Hepatocyte (in vitro differentiated cells): ENCODE measurements around the gene RBP4. TPM values are rescaled to one million over a fixed set of nuclear protein-coding genes. Genes with fewer than 3 reads are reported as not detected.

Experiments
- DNase-seq: peaks from one replicate; pipeline ENCODE4 v3.0.0-alpha.2; 2016; ENCODE audit warnings: low spot score
- H2AFZ ChIP-seq: fragments of 200-600 bp; sonication (generic); 2 replicates; pipeline ENCODE4 v1.6.0; 2016; ENCODE audit warnings: antibody characterized with exemption, mild to moderate bottlenecking
- H3K27ac ChIP-seq: fragments of 200-600 bp; sonication (generic); 2 replicates; pipeline ENCODE4 v1.5.1; 2016; ENCODE audit warnings: mild to moderate bottlenecking
- H3K27me3 ChIP-seq: fragments of 200-600 bp; sonication (generic); 2 replicates; pipeline ENCODE4 v1.6.1; 2016
- H3K36me3 ChIP-seq: fragments of 200-600 bp; sonication (generic); replicated peaks from 2 replicates; pipeline ENCODE4 v1.5.1; 2016; ENCODE audit warnings: low read depth; ENCODE audit not compliant: insufficient read depth
- H3K4me1 ChIP-seq: fragments of 200-600 bp; sonication (generic); 2 replicates; pipeline ENCODE4 v1.5.1; 2016; ENCODE audit warnings: mild to moderate bottlenecking, moderate library complexity; ENCODE audit not compliant: insufficient read depth
- H3K4me2 ChIP-seq: fragments of 200-600 bp; sonication (generic); 2 replicates; pipeline ENCODE4 v1.6.0; 2016
- H3K4me3 ChIP-seq: fragments of 200-600 bp; sonication (generic); 2 replicates; pipeline ENCODE4 v1.5.1; 2016; ENCODE audit warnings: mild to moderate bottlenecking
- H3K79me2 ChIP-seq: fragments of 200-600 bp; sonication (generic); 2 replicates; pipeline ENCODE4 v1.6.0; 2017; ENCODE audit warnings: mild to moderate bottlenecking
- H3K9me2 ChIP-seq: fragments of 200-600 bp; sonication (generic); replicated peaks from 2 replicates; pipeline ENCODE4 v1.6.0; 2017; ENCODE audit warnings: mild to moderate bottlenecking; ENCODE audit not compliant: insufficient read depth
- H3K9me3 ChIP-seq: fragments of 200-600 bp; sonication (generic); 2 replicates; pipeline ENCODE4 v1.5.1; 2016; ENCODE audit warnings: low read depth, mild to moderate bottlenecking
- H4K20me1 ChIP-seq: fragments of 200-600 bp; sonication (generic); 2 replicates; pipeline ENCODE4 v1.6.0; 2016; ENCODE audit warnings: mild to moderate bottlenecking; ENCODE audit not compliant: insufficient read depth, poor library complexity, severe bottlenecking
- CTCF ChIP-seq: fragments of 200-600 bp; sonication (generic); IDR thresholded peaks from 2 replicates; pipeline ENCODE4 v1.5.1; 2016; ENCODE audit warnings: antibody characterized with exemption, mild to moderate bottlenecking; ENCODE audit not compliant: poor library complexity
- EZH2 ChIP-seq: fragments of 200-600 bp; sonication (generic); IDR thresholded peaks from 2 replicates; pipeline ENCODE4 v1.6.1; 2016; ENCODE audit warnings: antibody characterized with exemption, mild to moderate bottlenecking, borderline replicate concordance
- EZH2phosphoT487 ChIP-seq: fragments of 200-600 bp; sonication (generic); IDR thresholded peaks from one replicate; pipeline ENCODE4 v1.6.1; 2018; ENCODE audit warnings: antibody characterized with exemption, mild to moderate bottlenecking, low read depth, moderate library complexity; ENCODE audit not compliant: unreplicated experiment, severe bottlenecking
- WGBS: methylation state at CpG from one replicate; pipeline ENCODE4 v1.1.6; 2016; ENCODE audit warnings: low lambda C conversion rate; ENCODE audit errors: missing lambda C conversion rate; 5-methylcytosine and 5-hydroxymethylcytosine counted together
- polyA plus RNA-seq: library from polyadenylated mRNA; unstranded; fragments of >200 nt; fragmentation: Nextera tagmentation; extraction: Ambion mirVana; gene quantifications from 2 replicates; pipeline ENCODE4 v1.2.1, GENCODE V29; 2016
- total RNA-seq: library from RNA; depleted of rRNA; stranded (reverse); fragments of >200 nt; gene quantifications from 2 replicates; pipeline ENCODE4 v1.2.3, GENCODE V29; 2014

RBP4 gene
- total and polyA plus RNA-seq, 2 experiments from 2014 or later, result 494 to 997 TPM

GRCh38 chr10:93596539-93596938 is 4.5 kb downstream of the RBP4 start:
- Histone ChIP-seq H2AFZ (no peak overlapping the region), H3K9me2 (no peaks in the 10 kb centered on the region), H3K9me3 (no peaks in the 10 kb centered on the region), H3K27me3 (no peaks in the 10 kb centered on the region), H3K4me2 (no peak overlapping the region), H3K4me1 (peaks cover 6% of the 10 kb centered on the region), H3K36me3 (no peaks in the 10 kb centered on the region), H3K79me2 (no peaks in the 10 kb centered on the region), H3K27ac (no peak overlapping the region), H3K4me3 (no peak overlapping the region), H4K20me1 (no peaks in the 10 kb centered on the region)
- TF ChIP-seq EZH2phosphoT487 (no peak), EZH2 (no peak), CTCF (no peak)
- no peak for DNase-seq
- 86% methylated on average over 4 of the region's 4 CpGs for WGBS

GRCh38 chr10:93595378-93596161 is 5.5 kb downstream of the RBP4 start:
- WGBS, result 72% methylated on average over 5 of the region's 5 CpGs
- Histone ChIP-seq H3K27me3 (no peaks in the 10 kb centered on the region), H3K36me3 (no peaks in the 10 kb centered on the region), H3K4me1 (peaks cover 12% of the 10 kb centered on the region), H4K20me1 (no peaks in the 10 kb centered on the region), H3K4me2 (no peak overlapping the region), H2AFZ (no peak overlapping the region), H3K9me3 (no peaks in the 10 kb centered on the region), H3K9me2 (no peaks in the 10 kb centered on the region), H3K79me2 (no peaks in the 10 kb centered on the region), H3K27ac (no peak overlapping the region), H3K4me3 (no peak overlapping the region)
- no peak for DNase-seq
- TF ChIP-seq CTCF (no peak), EZH2phosphoT487 (no peak), EZH2 (no peak)

GRCh38 chr10:93594518-93594917 is 6.5 kb downstream of the RBP4 start:
- H4K20me1 ChIP-seq, result no peaks in the 10 kb centered on the region
- H3K4me2 ChIP-seq, result no peak overlapping the region
- H2AFZ ChIP-seq, result no peak overlapping the region
- no peaks in the 10 kb centered on the region for H3K9me2 ChIP-seq
- TF ChIP-seq EZH2, result no peak
- no peak for TF ChIP-seq EZH2phosphoT487
- no peak for TF ChIP-seq CTCF
- no peaks in the 10 kb centered on the region for H3K27me3 ChIP-seq
- no peak overlapping the region for H3K27ac ChIP-seq
- H3K4me1 ChIP-seq, result peaks cover 13% of the 10 kb centered on the region
- H3K36me3 ChIP-seq, result no peaks in the 10 kb centered on the region
- H3K4me3 ChIP-seq, result no peak overlapping the region
- DNase-seq, result no peak
- no peaks in the 10 kb centered on the region for H3K9me3 ChIP-seq
- H3K79me2 ChIP-seq, result no peaks in the 10 kb centered on the region
- WGBS, result 85% methylated on average over 7 of the region's 7 CpGs
